Activated T-cell treated with anti-CD3 and anti-CD28 coated beads, Interleukin-2, amount 50 U/mL, for 72 hours (primary cell): ENCODE results near the gene CDA. TPM values are rescaled to one million over a fixed set of nuclear protein-coding genes. Genes with fewer than 3 reads are reported as not detected.

Experiments used
- ATAC-seq, 2 donors: fragments of 150-1000 bp; cut with Tn5 transposase; replicated peaks in 1 of 2; 2 replicates each; pipeline ENCODE4 v1.10.0; 2021; ENCODE audit warnings: moderate library complexity in 2 of 2, mild to moderate bottlenecking in 1 of 2
- DNase-seq, 2 donors: peaks; one replicate each; pipeline ENCODE4 v3.0.0; 2021 to 2022; ENCODE audit warnings: mixed read lengths in 1 of 2
- H3K27ac Mint-ChIP-seq: one replicate; pipeline ENCODE4 v1.8.0; 2022; ENCODE audit warnings: mild to moderate bottlenecking, moderate library complexity, mixed read lengths
- H3K27me3 Mint-ChIP-seq: one replicate; pipeline ENCODE4 v1.8.0; 2022; ENCODE audit warnings: low read depth, mixed read lengths
- H3K36me3 Mint-ChIP-seq, 2 donors: one replicate each; pipeline ENCODE4 v1.8.0; 2022; ENCODE audit warnings: mixed read lengths in 2 of 2, mild to moderate bottlenecking in 1 of 2; ENCODE audit not compliant: insufficient read depth in 2 of 2
- H3K4me1 Mint-ChIP-seq: one replicate; pipeline ENCODE4 v1.8.0; 2022; ENCODE audit warnings: low read depth, mixed read lengths
- H3K4me3 Mint-ChIP-seq, 2 donors: one replicate each; pipeline ENCODE4 v1.8.0; 2022; ENCODE audit warnings: mild to moderate bottlenecking in 2 of 2, mixed read lengths in 2 of 2, moderate library complexity in 2 of 2
- H3K9me3 Mint-ChIP-seq, 2 donors: one replicate each; pipeline ENCODE4 v1.8.0; 2022; ENCODE audit warnings: mixed read lengths in 2 of 2
- total RNA-seq, 2 donors: library from RNA; stranded (reverse); gene quantifications; one replicate each; pipeline ENCODE4 v1.2.3, GENCODE V29; 2022

Gene CDA
- total RNA-seq, 2 donors from 2014 or later: not detected

GRCh38 chr1:20612221-20612746 lies 23.4 kb downstream of the CDA start:
- no peak overlapping the region for H3K27ac Mint-ChIP-seq
- H3K36me3 Mint-ChIP-seq: no peaks in the 10 kb centered on the region
- ATAC-seq: no peak
- no peaks in the 10 kb centered on the region for H3K4me1 Mint-ChIP-seq
- H3K27me3 Mint-ChIP-seq: no peaks in the 10 kb centered on the region
- no peak overlapping the region for H3K4me3 Mint-ChIP-seq
- no peaks in the 10 kb centered on the region for H3K9me3 Mint-ChIP-seq
- no peak for DNase-seq

GRCh38 chr1:20614131-20614579 lies 25.3 kb downstream of the CDA start:
- DNase-seq: no peak
- Mint-ChIP-seq H3K4me3 (no peak overlapping the region), H3K36me3 (no peaks in the 10 kb centered on the region), H3K4me1 (no peaks in the 10 kb centered on the region), H3K27me3 (peaks cover 7% of the 10 kb centered on the region), H3K9me3 (no peaks in the 10 kb centered on the region), H3K27ac (no peak overlapping the region)
- ATAC-seq: no peak

- no peak overlapping the region for H3K4me3 Mint-ChIP-seq
- H3K27ac Mint-ChIP-seq: no peak overlapping the region
- H3K4me1 Mint-ChIP-seq: no peaks in the 10 kb centered on the region
- no peaks in the 10 kb centered on the region for H3K36me3 Mint-ChIP-seq
- no peaks in the 10 kb centered on the region for H3K9me3 Mint-ChIP-seq
- no peak for DNase-seq
- ATAC-seq: no peak
- H3K27me3 Mint-ChIP-seq: peaks cover 7% of the 10 kb centered on the region
Observed at GRCh38 chr1:20615946-20616846, 27.3 kb downstream of the CDA start.

- H3K36me3 Mint-ChIP-seq: no peaks in the 10 kb centered on the region
- ATAC-seq (no peak), DNase-seq (no peak)
- no peak overlapping the region for H3K4me3 Mint-ChIP-seq
- H3K27me3 Mint-ChIP-seq: peaks cover 7% of the 10 kb centered on the region
- no peaks in the 10 kb centered on the region for H3K4me1 Mint-ChIP-seq
- no peaks in the 10 kb centered on the region for H3K9me3 Mint-ChIP-seq
- no peak overlapping the region for H3K27ac Mint-ChIP-seq
Observed at GRCh38 chr1:20616847-20617487, 28.1 kb downstream of the CDA start.

GRCh38 chr1:20618550-20618949 lies 29.7 kb downstream of the CDA start:
- no peak for DNase-seq
- no peak for ATAC-seq
- no peaks in the 10 kb centered on the region for H3K9me3 Mint-ChIP-seq
- H3K4me3 Mint-ChIP-seq: no peak overlapping the region
- no peaks in the 10 kb centered on the region for H3K4me1 Mint-ChIP-seq
- peaks cover 7% of the 10 kb centered on the region for H3K27me3 Mint-ChIP-seq
- H3K36me3 Mint-ChIP-seq: no peaks in the 10 kb centered on the region
- no peak overlapping the region for H3K27ac Mint-ChIP-seq

- no peaks in the 10 kb centered on the region for H3K36me3 Mint-ChIP-seq
Observed at GRCh38 chr1:20619999-20620398, 31.1 kb downstream of the CDA start.

GRCh38 chr1:20621012-20621411 lies 32.1 kb downstream of the CDA start:
- Mint-ChIP-seq H3K27ac (no peak overlapping the region), H3K9me3 (no peaks in the 10 kb centered on the region), H3K4me1 (no peaks in the 10 kb centered on the region), H3K36me3 (no peaks in the 10 kb centered on the region), H3K4me3 (no peak overlapping the region), H3K27me3 (peaks cover 13% of the 10 kb centered on the region)
- DNase-seq (no peak), ATAC-seq (no peak)

More at GRCh38 chr1:20619999-20620398, 31.1 kb downstream of the CDA start:
- Mint-ChIP-seq H3K4me3 (no peak overlapping the region), H3K4me1 (no peaks in the 10 kb centered on the region), H3K27me3 (peaks cover 7% of the 10 kb centered on the region), H3K9me3 (no peaks in the 10 kb centered on the region), H3K27ac (no peak overlapping the region)
- ATAC-seq (no peak), DNase-seq (no peak)

- Mint-ChIP-seq H3K9me3 (peaks cover 0 to 2% of the 10 kb centered on the region in 2 donors), H3K4me3 (no peak overlapping the region), H3K36me3 (peaks cover 2 to 4% of the 10 kb centered on the region in 2 donors), H3K27me3 (peaks cover 11% of the 10 kb centered on the region), H3K4me1 (no peaks in the 10 kb centered on the region), H3K27ac (no peak overlapping the region)
- ATAC-seq (no peak), DNase-seq (no peak)
Observed at GRCh38 chr1:20624709-20625108, 35.8 kb downstream of the CDA start.

GRCh38 chr1:20625176-20626097 lies 36.5 kb downstream of the CDA start:
- no peak for ATAC-seq

GRCh38 chr1:20626098-20626427 lies 37.2 kb downstream of the CDA start:
- Mint-ChIP-seq H3K9me3 (peaks cover 0 to 2% of the 10 kb centered on the region in 2 donors), H3K27me3 (peaks cover 11% of the 10 kb centered on the region), H3K36me3 (peaks cover 2 to 4% of the 10 kb centered on the region in 2 donors), H3K27ac (no peak overlapping the region), H3K4me1 (no peaks in the 10 kb centered on the region), H3K4me3 (no peak overlapping the region)
- no peak for ATAC-seq
- DNase-seq: no peak

More at GRCh38 chr1:20625176-20626097, 36.5 kb downstream of the CDA start:
- H3K4me3 Mint-ChIP-seq: no peak overlapping the region
- no peak for DNase-seq
- H3K27ac Mint-ChIP-seq: no peak overlapping the region
- H3K36me3 Mint-ChIP-seq: peaks cover 2 to 4% of the 10 kb centered on the region in 2 donors
- H3K4me1 Mint-ChIP-seq: no peaks in the 10 kb centered on the region
- H3K9me3 Mint-ChIP-seq: peaks cover 0 to 2% of the 10 kb centered on the region in 2 donors
- peaks cover 11% of the 10 kb centered on the region for H3K27me3 Mint-ChIP-seq

GRCh38 chr1:20626524-20626923 lies 37.6 kb downstream of the CDA start:
- Mint-ChIP-seq H3K4me3 (no peak overlapping the region), H3K9me3 (peaks cover 0 to 2% of the 10 kb centered on the region in 2 donors), H3K27me3 (peaks cover 11% of the 10 kb centered on the region), H3K27ac (no peak overlapping the region), H3K4me1 (no peaks in the 10 kb centered on the region), H3K36me3 (peaks cover 2 to 4% of the 10 kb centered on the region in 2 donors)
- DNase-seq (no peak), ATAC-seq (no peak)

GRCh38 chr1:20630729-20631128 lies 41.8 kb downstream of the CDA start:
- Mint-ChIP-seq H3K4me3 (no peak overlapping the region), H3K27ac (no peak overlapping the region), H3K4me1 (peaks cover 12% of the 10 kb centered on the region), H3K36me3 (peaks cover 2 to 4% of the 10 kb centered on the region in 2 donors), H3K27me3 (peaks cover 8% of the 10 kb centered on the region), H3K9me3 (peaks cover 0 to 2% of the 10 kb centered on the region in 2 donors)
- DNase-seq (no peak), ATAC-seq (no peak)
